ENCODE results near the gene PDLIM3.

PDLIM3 gene

DNA sequence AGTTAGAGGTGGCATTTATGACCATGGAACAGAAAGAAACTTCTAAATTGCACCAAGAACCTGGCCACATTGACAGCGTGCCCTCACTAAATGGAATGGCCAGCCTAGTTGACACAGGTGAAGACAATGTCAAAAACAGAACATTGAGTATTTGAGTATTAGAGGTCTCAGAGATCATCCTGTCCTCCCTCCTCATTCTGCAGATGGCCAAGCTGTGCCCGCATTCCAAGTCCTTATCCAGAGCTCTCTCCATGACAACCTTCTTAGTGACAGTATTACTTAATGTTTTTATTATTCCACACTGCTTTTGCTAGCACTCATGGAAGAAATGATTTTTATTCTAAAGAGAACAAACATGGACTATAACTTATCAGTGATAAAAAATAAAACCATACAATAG is 53.9 kb downstream of the PDLIM3 start:
- no peak overlapping the region for H3K4me3 ChIP-seq (ENCODE audit: low read depth, low read length)
- DNase-seq (ENCODE audit: low read depth) = no peak

DNA sequence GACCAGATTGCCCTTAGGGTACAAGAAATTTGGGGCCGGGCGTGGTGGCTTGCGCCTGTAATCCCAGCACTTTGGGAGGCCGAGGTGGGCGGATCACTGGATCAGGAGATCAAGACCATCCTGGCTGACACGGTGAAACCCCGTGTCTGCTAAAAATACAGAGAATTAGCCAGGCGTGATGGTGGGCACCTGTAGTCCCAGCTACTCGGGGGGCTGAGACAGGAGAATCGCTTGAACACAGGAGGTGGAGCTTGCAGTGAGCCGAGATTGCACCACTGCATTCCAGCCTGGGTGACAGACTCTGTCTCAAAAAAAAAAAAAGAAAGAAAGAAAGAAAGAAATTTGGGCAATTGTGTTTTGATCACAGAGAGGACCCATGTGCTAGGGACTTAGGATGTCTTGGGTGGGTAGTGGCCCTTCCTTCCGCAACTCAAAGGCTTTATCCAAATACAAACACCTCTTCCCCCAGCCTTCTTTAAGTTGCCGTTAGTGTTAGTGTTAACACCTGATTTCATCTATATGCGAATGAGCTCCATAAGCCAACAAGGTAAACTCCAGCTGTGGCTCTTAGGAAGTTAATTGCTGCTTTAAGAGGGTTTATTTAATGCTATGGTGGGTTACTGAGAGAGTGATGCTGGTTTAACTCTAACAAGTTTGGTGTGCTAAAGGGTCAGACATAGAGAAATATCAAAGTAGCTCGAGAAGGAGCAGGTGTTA is 55.1 kb downstream of the PDLIM3 start:
- no peak for DNase-seq (ENCODE audit: low read depth)

DNA sequence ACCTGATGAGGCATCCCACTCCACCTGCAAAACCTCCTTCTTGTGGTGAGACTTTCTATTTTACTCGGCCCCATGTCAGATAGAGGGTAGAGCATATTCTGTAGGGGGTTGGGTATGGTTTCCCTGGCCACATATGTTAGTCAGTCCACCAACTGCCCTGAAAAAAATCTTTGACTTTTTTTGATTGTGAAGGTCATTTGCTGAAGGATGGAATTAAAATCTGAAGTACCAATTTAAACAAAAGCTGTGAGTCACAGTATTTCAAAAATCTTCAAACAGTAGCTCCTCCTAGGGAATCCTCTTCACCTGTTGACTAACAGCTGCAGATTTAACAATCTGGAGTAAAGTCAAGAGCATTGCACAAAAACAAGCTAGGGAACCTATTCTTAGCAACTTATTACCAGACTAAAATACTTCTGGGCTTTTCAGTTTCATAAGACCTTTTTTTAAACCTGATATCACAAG is 55.8 kb downstream of the PDLIM3 start:
- DNase-seq (ENCODE audit: low read depth) = no peak
- no peak overlapping the region for H3K4me3 ChIP-seq (ENCODE audit: low read depth, low read length)

More for the DNA sequence above, 55.1 kb downstream of the PDLIM3 start:
- H3K4me3 ChIP-seq (ENCODE audit: low read depth, low read length) = no peak overlapping the region

DNA sequence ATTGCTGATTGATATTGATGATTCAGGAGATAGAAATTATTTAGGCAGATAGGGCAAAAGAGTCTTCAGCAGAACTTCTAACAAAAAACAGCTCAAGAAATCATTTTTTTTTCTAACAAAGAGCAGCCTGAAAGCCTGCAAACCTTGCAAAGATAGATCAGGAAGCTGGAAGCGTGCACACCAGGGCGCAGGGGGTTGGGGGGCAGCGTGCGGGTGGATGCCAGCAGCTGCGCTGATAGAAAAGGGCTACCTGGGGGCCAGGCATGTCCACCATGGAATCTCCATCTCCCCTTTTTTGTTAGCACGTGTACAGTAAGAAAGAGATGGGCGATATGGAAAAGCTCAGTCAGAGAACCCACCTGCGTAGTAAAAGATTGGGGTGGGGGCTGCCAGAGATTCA is 62.1 kb downstream of the PDLIM3 start:
- DNase-seq (ENCODE audit: low read depth) = no peak
- H3K4me3 ChIP-seq (ENCODE audit: low read depth, low read length) = no peak overlapping the region

DNA sequence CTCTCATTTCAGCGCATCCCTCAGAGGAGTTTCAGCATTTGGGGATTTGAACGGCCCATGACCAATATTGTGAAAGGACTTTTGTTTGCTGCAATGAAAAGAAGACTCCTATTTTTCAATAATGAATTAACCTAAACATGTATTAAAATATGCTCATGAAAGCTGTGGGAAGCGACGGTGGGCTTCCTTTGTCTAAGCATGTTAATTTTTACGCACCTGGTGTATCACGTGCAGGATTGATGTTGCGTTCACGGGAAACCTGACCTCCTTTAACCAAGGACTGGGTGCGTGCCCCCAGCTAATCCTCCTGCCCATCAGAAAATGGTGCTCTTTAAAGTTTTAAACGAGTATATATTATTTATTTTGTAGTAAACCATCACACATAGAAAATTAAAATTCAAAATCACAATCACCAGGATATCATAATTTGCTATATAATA is 63.2 kb downstream of the PDLIM3 start:
- DNase-seq (ENCODE audit: low read depth) = no peak

DNA sequence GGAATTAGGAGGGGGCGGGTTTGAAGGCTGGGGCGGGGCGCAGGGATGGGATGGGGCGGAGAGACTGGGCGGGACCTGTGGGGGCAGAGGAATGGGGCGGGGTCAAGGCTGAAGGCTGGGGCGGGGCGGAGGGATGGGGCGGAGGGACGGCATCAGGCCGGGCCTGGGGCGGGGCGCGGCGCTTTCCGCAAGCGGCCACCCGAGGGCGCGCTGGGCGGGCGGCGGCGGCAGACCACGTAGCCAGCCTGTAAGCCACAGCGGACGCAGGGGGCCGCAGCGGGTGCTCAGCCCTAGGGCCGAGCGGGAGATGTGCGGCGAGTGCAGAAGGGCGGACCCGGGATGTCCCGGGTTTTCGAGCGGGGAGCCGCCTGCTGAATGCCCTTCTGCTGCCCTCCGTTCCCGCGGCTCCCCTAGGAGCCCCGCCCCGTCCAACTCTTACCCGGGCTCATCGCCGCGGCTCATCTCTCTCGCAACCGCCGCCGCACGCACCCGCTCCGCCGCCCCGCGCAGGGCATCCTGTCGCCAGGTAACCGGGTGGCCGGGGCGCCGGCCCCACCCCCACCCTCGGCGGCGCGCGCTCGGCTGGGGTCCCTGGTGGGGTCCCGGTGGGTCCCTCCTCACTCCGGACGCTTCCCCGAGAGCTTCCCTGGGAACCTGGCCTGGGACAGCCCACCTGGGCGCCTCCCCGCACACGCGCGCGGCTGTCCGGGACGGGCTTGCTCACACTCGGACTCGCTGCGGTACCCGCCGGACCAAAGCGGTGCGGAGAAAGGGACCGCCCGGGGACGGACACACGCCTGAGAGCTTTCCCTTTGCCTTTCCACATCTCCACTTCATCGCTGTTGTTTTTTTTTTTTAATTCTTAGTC is 63.8 kb downstream of the PDLIM3 start, which contains the start of gene CCDC110:
Gene CCDC110, minus strand, starts transcription at position 499 of the 868 bp plus-strand sequence. Its CDS starts 50 bp downstream, at position 449.
- peak within 1 kb of the TSS; percentile 79 for H3K4me3 ChIP-seq (ENCODE audit: low read depth, low read length)
- peak; percentile 89 for DNase-seq (ENCODE audit: low read depth)

More for the DNA sequence above, 63.2 kb downstream of the PDLIM3 start:
- peak overlapping the region; percentile 79 for H3K4me3 ChIP-seq (ENCODE audit: low read depth, low read length)

DNA sequence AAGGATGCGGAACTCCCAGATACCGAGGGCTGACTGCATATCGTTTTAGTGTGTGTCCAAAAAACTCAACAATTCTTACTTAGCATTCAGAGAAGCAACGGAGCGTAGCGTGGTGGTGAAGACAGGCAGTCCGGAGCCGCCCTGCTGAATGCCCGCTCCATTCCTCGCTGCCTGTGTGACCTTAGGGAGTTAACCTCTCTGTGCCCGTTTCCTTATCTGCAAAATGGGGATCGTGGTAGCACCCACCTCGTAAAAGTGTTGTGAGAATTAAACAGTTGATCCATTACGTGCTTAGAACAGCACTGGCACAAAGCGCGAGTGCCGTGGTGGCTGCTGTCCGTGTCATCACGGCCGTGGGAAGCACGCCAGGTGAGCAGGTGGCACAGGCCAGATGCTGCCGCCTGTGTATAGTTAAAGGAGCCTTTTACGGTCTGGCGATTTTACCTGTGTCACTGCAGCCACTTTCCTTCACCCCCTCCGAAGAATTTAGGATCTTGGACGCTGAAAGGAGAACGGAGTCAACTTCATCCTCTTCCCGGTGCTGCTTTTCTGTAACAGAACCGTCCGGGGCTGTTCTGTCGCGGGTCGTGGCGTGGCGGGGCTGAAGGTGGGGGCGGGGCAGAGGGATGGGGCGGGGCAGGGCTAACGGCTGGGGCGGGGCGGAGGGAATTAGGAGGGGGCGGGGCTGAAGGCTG is 64.7 kb downstream of the PDLIM3 start:
- no peak for DNase-seq (ENCODE audit: low read depth)
- H3K4me3 ChIP-seq (ENCODE audit: low read depth, low read length) = peak overlapping the region; percentile 76

DNA sequence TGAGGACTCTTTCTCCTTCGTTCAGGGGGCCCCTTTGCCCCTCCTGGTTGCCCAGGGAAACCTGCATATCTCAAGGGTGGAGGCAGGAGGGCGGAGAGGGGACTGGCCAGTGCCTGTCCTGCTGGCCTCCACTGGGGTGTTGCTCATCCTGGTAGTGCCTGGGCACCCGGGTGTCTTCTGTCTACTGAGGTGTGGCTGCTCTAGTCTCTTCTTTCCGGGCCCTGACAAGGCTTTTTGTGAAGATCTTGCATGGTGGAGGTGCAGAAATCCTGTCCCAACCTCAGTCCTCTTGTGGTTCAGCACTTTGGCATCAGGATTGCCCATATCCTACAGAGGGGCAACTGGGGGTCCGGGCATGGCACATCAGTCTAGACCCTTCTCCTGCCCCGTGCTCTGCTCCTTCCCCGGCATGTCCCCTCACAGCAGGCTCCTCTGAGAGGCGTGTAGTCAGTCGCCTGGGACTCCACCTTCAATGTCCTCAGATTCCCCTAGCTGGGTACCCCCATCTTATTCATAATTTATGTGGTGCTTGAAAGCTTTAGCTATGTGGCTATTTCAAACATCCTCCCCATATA is 65.6 kb downstream of the PDLIM3 start:
- H3K4me3 ChIP-seq (ENCODE audit: low read depth, low read length) = no peak overlapping the region
- no peak for DNase-seq (ENCODE audit: low read depth)

DNA sequence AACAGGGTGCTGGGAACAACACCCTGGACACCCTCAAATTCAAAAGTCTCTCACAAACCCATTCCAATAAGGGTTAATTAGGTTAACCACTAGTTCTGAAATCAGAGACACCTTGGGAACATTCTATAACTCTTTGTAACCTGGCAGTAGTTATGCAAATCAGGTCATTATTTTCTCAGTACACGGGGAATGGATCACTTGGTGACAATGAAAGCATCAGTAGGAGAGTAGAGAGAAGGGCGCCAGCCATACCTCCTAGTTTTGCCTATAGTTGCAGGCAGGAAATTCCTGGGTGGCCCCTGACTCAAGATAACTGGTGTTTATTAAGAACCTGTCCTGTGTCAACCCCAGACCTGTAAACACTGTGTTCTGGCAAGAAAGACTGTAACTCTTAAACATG is 66.3 kb downstream of the PDLIM3 start:
- no peak for DNase-seq (ENCODE audit: low read depth)
- no peak overlapping the region for H3K4me3 ChIP-seq (ENCODE audit: low read depth, low read length)

DNA sequence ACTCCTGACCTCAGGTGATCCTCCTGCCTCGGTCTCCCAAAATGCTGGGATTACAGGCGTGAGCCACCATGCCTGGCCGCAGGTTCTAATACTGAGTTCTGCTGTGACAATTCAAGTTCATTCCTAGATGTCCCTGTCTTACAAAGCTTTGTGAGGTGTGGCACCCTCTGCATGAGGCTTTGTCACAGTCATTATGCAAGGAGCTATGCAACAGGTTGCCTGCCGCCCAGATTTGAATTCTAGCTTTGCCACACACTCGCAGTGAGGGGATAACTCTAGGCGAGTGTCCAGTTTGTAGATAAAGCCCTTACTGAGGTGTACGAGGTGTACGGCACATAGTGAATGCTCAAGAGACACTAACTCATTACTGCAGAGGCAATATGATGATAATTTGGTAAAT is 67.3 kb downstream of the PDLIM3 start:
- H3K4me3 ChIP-seq (ENCODE audit: low read depth, low read length) = no peak overlapping the region
- no peak for DNase-seq (ENCODE audit: low read depth)

DNA sequence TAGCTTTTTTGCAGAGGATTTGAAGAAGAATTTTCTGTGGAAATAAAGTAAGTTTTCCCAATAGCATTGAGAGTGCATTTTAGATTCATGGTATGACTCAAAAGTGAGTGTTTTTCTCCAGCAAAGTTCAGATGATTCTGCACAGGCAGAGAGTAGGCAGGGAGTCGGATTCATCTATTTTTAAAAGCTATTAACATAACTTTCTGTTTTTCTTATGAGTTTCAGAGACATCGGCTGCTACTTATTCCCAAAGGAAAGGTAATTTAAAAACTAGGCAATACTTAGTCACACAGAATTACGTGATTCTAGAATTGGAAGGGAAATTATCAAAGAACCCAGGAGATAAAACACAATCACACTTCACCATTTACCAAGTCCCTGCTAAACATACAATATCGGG is 68.2 kb downstream of the PDLIM3 start:
- DNase-seq (ENCODE audit: low read depth) = peak; percentile 29
- no peak overlapping the region for H3K4me3 ChIP-seq (ENCODE audit: low read depth, low read length)

GRCh38 chr4:185465707-185466106 is 69.6 kb downstream of the PDLIM3 start:
- H3K4me3 ChIP-seq (ENCODE audit: low read depth, low read length) = no peak overlapping the region
- no peak for DNase-seq (ENCODE audit: low read depth)

GRCh38 chr4:185464887-185465286 is 70.4 kb downstream of the PDLIM3 start:
- no peak for DNase-seq (ENCODE audit: low read depth)

GRCh38 chr4:185464183-185464582 is 71.1 kb downstream of the PDLIM3 start:
- H3K4me3 ChIP-seq (ENCODE audit: low read depth, low read length) = no peak overlapping the region
- no peak for DNase-seq (ENCODE audit: low read depth)

More at GRCh38 chr4:185464887-185465286, 70.4 kb downstream of the PDLIM3 start:
- no peak overlapping the region for H3K4me3 ChIP-seq (ENCODE audit: low read depth, low read length)

GRCh38 chr4:185463541-185463940 is 71.8 kb downstream of the PDLIM3 start:
- no peak overlapping the region for H3K4me3 ChIP-seq (ENCODE audit: low read depth, low read length)
- DNase-seq (ENCODE audit: low read depth) = no peak

DNA sequence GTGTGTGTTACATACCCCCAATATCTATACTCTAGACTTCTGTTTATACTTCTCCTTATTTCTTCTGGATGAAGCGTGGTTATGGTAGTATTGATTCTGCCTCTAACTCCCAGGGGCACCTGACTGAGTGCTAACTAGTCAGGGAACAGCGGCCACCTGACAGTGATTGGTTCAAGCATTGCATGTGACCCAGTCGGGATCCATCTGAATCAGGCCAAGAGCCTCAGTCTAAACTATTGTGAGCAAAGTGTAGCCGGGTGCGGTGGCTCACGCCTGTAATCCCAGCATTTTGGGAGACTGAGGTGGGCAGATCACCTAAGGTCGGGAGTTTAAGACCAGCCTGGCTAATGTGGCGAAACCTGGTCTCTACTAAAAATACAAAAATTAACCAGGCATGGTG is 73.7 kb downstream of the PDLIM3 start:
- DNase-seq (ENCODE audit: low read depth) = no peak
- no peak overlapping the region for H3K4me3 ChIP-seq (ENCODE audit: low read depth, low read length)

- H3K4me3 ChIP-seq (ENCODE audit: low read depth, low read length) = no peak overlapping the region
- no peak for DNase-seq (ENCODE audit: low read depth)
Measured at GRCh38 chr4:185457136-185457535, 78.2 kb downstream of the PDLIM3 start.

- DNase-seq (ENCODE audit: low read depth) = no peak
- no peak overlapping the region for H3K4me3 ChIP-seq (ENCODE audit: low read depth, low read length)
Measured at GRCh38 chr4:185456131-185456530, 79.2 kb downstream of the PDLIM3 start.
